Stimulated activated CD8-positive, alpha-beta memory T cell treated with anti-CD3 and anti-CD28 coated beads, Interleukin-15, amount 100 ng/mL, for 24 hours (primary cell): ENCODE measurements around the gene B9D2.
"Not testable (repeated sequence)": the region's sequence is repeated elsewhere in the genome, so short reads cannot be mapped to it uniquely, and the experiment has no call there.

Source experiments
- DNase-seq: peaks from one replicate; pipeline ENCODE4 v3.0.0-alpha.2; 2020; ENCODE audit warnings: low read depth

B9D2 gene

GRCh38 chr19:41363753-41364523 is at the start of gene B9D2:
Gene B9D2, minus strand, starts transcription at chr19:41364149. Its CDS starts 630 bp downstream, at chr19:41363519.
- DNase-seq = peak; percentile 87

GRCh38 chr19:41412953-41413352 is 49.0 kb upstream of the B9D2 start:
- no peak for DNase-seq

- DNase-seq = no peak
Measured at GRCh38 chr19:41411968-41412265, 48.0 kb upstream of the B9D2 start.

- DNase-seq = no peak
Measured at GRCh38 chr19:41411100-41411967, 47.4 kb upstream of the B9D2 start.

- no peak for DNase-seq
Measured at GRCh38 chr19:41410336-41411054, 46.5 kb upstream of the B9D2 start.

- no peak for DNase-seq
Measured at GRCh38 chr19:41409288-41409687, 45.3 kb upstream of the B9D2 start.

GRCh38 chr19:41408846-41409245 is 44.9 kb upstream of the B9D2 start:
- not testable (repeated sequence) for DNase-seq

- no peak for DNase-seq
Measured at GRCh38 chr19:41408256-41408655, 44.3 kb upstream of the B9D2 start.

- DNase-seq = no peak
Measured at GRCh38 chr19:41407271-41407670, 43.3 kb upstream of the B9D2 start.

GRCh38 chr19:41405776-41406175 is 41.8 kb upstream of the B9D2 start:
- no peak for DNase-seq

- DNase-seq = no peak
Measured at GRCh38 chr19:41403181-41403970, 39.4 kb upstream of the B9D2 start.

- DNase-seq = no peak
Measured at GRCh38 chr19:41402010-41402409, 38.1 kb upstream of the B9D2 start.

- no peak for DNase-seq
Measured at GRCh38 chr19:41401483-41401882, 37.5 kb upstream of the B9D2 start.

GRCh38 chr19:41399525-41399924 is 35.6 kb upstream of the B9D2 start:
- DNase-seq = no peak

- DNase-seq = no peak
Measured at GRCh38 chr19:41399091-41399490, 35.1 kb upstream of the B9D2 start.

- no peak for DNase-seq
Measured at GRCh38 chr19:41398598-41398997, 34.6 kb upstream of the B9D2 start.

GRCh38 chr19:41398050-41398418 is 34.1 kb upstream of the B9D2 start:
- no peak for DNase-seq

- peak; percentile 96 for DNase-seq
Measured at GRCh38 chr19:41397086-41398049, 33.4 kb upstream of the B9D2 start, which contains the start of the genes BCKDHA and EXOSC5. Gene BCKDHA, plus strand, starts transcription at chr19:41397818. Its CDS starts 10 bp downstream, at chr19:41397828. Gene EXOSC5, minus strand, starts transcription at chr19:41397359. Its CDS starts 31 bp downstream, at chr19:41397328.

- no peak for DNase-seq
Measured at GRCh38 chr19:41395355-41395754, 31.4 kb upstream of the B9D2 start.

GRCh38 chr19:41392775-41393174 is 28.8 kb upstream of the B9D2 start:
- DNase-seq = no peak

- no peak for DNase-seq
Measured at GRCh38 chr19:41391618-41392017, 27.7 kb upstream of the B9D2 start.
